MM.1S (cell line): ENCODE results near the gene DPM1.

Experiments used
- EZH2phosphoT487 ChIP-seq: fragments of 300-600 bp; sonication (generic); IDR thresholded peaks from 2 replicates; pipeline ENCODE4 v1.6.1; 2018; ENCODE audit warnings: antibody characterized with exemption, low read length
- TF ChIP-seq, protein P1 (sequence below): fragments of 300-600 bp; sonication (generic); IDR thresholded peaks from 2 replicates; pipeline ENCODE4 v1.5.1; 2016; ENCODE audit warnings: antibody characterized with exemption, low read length, mixed read lengths

DNA sequence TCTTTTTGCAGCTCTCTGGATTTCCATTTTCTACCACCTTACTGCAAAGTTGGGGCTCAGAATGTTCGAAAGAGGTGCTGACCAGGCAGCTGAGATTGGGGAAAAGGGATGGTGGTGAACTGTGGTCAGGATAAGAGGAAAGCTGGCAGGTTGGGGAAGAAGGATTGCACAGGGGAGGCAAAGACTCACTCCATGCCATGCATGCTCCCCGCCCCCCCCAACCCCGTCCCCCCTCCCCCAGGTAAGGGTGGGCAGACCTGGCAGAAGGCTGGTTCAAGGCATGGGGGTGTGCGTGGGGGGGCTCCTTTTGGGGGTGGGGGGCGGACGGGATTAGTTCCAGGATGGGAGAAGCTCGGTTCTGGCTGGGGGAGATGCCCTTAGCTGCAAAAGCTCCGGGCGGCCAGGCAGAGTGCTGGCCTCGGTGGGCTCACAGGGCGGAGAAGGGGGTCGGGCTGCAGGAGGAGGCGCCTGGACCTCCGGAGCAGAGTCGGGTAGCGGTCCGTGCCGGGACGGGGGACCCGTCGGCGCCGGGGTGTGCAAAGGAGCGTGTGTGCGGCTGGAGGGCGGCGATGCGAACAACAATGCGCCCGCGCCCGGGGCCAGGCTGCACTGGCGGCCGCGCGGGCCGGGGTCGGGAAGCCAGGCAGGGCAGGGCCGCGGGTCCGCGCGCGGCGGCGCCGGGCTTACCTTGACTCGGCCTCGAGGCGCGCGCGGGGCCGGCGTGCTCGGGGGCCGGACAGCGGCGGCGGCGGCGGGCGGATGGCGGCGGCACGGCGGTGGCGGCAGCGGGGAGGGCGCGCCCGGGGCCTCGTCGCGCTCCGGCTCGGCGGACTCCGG lies 28.0 kb downstream of the DPM1 start:
- TF ChIP-seq, protein P1, sequence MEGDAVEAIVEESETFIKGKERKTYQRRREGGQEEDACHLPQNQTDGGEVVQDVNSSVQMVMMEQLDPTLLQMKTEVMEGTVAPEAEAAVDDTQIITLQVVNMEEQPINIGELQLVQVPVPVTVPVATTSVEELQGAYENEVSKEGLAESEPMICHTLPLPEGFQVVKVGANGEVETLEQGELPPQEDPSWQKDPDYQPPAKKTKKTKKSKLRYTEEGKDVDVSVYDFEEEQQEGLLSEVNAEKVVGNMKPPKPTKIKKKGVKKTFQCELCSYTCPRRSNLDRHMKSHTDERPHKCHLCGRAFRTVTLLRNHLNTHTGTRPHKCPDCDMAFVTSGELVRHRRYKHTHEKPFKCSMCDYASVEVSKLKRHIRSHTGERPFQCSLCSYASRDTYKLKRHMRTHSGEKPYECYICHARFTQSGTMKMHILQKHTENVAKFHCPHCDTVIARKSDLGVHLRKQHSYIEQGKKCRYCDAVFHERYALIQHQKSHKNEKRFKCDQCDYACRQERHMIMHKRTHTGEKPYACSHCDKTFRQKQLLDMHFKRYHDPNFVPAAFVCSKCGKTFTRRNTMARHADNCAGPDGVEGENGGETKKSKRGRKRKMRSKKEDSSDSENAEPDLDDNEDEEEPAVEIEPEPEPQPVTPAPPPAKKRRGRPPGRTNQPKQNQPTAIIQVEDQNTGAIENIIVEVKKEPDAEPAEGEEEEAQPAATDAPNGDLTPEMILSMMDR, result no peak
- no peak for TF ChIP-seq EZH2phosphoT487
